HG03060 (cell line): ENCODE results near the gene CA4.

ENCODE experiments used
- ATAC-seq: cut with Tn5 transposase; IDR thresholded peaks from one replicate; pipeline ENCODE4 v1.9.1; 2021; ENCODE audit warnings: low read depth, moderate number of reproducible peaks; ENCODE audit not compliant: unreplicated experiment

Gene CA4

GRCh38 chr17:60153606-60154390, 4.0 kb downstream of the CA4 start:
- ATAC-seq: no peak

GRCh38 chr17:60154616-60155426, 5.0 kb downstream of the CA4 start:
- no peak for ATAC-seq

DNA sequence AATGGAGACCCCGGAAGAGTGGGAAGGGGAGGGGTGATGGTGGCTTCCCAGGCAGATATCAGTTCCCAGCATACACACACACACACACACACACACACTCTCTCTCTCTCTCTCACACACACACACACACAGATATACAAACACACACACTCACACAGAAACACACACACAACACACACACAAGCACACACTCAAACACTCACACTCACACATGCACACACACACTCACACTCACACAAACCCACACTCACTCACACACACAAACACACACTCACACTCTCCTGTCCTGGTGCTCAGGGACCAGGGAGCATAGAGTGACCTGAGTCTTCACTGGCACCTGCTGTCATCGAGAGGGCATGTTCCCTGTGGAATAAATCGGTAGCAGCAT, 5.6 kb downstream of the CA4 start:
- no peak for ATAC-seq

GRCh38 chr17:60155815-60156214, 6.0 kb downstream of the CA4 start:
- no peak for ATAC-seq

GRCh38 chr17:60156746-60157145, 7.0 kb downstream of the CA4 start:
- ATAC-seq: no peak

DNA sequence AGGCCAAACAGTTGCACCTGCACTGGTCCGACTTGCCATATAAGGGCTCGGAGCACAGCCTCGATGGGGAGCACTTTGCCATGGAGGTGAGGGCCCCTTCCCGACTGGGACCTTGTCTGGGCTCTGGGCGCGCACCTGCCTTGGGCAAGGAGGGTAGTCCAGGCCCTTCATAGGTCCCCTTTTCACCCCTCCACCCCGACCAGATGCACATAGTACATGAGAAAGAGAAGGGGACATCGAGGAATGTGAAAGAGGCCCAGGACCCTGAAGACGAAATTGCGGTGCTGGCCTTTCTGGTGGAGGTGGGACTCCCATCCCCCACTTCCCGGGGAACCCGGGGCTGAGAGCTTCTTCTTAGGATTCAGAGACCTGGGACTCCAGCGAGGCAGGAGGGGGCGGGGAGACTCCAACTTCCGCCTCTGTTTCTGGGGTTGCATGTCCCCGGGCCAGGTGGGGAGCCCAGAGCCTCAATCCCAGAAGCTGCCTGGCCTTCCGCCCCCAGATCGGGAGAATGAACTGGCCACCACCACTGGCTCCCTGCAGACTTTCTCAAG, 7.8 kb downstream of the CA4 start:
- ATAC-seq: no peak

GRCh38 chr17:60158751-60159478, 9.1 kb downstream of the CA4 start:
- ATAC-seq: no peak

- ATAC-seq: no peak
Measured at GRCh38 chr17:60159479-60159866, 9.7 kb downstream of the CA4 start.

GRCh38 chr17:60160829-60161501, 11.2 kb downstream of the CA4 start:
- no peak for ATAC-seq

GRCh38 chr17:60161598-60162330, 12.0 kb downstream of the CA4 start:
- ATAC-seq: no peak

GRCh38 chr17:60163108-60163784, 13.5 kb downstream of the CA4 start:
- no peak for ATAC-seq

- no peak for ATAC-seq
Measured at GRCh38 chr17:60164164-60164563, 14.4 kb downstream of the CA4 start.

DNA sequence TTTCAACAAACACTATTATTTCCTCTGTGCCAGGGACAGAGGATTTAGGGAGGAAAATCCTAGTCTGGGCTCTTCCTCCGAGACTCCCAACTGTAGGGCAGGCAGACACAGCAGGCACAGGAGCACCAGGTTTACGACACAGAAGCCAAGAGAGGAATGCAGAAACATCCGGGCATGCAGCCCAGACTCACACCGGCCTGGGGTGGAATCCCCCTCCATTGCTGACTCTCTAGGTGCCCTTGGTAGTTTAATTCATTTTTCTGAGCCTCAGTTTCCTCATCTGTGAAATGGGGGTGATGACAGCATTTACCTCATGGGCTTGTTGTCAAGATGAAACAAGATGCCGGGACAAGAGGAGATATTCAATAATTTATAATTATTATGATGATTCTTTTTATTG, 14.9 kb downstream of the CA4 start:
- ATAC-seq: no peak

DNA sequence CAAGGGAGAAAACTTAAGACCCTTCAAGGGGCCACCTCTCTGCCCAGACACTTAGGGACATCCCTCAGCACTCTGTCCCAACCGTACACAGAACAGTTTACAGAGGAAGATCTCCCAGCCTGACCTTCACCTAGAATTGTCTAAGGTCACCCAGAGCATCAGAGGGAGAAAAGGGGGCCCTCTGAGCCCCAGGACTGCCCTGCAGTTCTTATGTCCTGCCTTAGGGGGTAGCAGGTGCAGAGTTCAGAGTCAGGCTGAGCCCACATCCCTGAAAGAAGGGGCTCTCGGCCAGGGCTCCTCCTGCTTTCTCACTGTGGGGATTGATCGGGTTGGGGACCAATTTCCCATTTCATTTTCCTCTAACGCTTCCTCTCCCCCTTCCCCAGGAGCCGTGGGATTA, 15.4 kb downstream of the CA4 start:
- no peak for ATAC-seq

DNA sequence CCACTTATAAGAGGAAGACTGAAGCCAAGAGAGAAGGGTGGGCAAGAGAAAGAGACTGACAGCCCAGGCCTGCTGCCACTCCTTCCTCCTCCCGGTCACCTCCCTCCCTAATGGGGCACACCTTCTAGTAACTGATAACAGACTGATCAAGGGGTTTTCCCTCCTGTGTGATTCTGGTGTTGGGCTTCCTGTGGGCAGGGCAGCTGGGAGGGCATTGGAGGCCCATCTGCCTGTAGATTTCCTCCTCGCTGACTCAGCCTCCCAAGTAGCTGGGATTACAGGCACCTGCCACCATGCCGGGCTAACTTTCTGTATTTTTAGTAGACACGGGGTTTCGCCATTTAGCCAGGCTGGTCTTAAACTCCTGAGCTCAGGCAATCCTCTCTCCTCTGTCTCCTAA, 16.2 kb downstream of the CA4 start:
- ATAC-seq: no peak

DNA sequence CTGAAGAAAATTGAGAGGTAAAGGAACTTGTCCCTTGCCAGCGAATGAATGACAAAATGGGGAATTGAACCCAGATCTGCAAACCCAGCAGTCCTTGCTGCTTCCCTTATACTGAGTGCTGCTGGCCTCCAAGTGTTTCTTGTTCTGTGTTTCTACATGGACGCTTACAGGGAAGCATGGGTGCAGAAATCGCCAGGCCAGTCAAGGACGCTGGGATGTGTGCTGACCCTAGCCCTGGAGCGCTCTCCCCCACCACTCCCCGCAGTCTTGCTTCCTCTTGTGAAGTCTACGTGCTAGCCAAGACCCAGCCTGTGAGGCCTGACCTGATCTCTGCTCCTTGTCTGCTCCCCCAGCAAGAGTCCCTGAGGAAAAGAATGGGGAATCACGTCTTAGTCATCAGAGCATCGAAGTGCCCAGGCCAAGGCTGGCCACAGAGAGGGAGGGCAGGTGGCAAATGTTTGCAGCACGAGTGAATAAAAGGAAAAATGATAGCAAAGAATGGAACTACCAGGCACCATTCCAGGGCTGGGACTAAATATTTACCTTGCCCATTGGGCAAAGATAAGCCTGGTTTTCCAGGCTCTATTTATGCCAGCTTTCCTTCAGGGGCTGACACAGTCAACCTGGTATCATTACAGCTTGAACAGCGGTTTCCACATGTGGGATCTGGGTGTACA, 17.4 kb downstream of the CA4 start:
- ATAC-seq: no peak

DNA sequence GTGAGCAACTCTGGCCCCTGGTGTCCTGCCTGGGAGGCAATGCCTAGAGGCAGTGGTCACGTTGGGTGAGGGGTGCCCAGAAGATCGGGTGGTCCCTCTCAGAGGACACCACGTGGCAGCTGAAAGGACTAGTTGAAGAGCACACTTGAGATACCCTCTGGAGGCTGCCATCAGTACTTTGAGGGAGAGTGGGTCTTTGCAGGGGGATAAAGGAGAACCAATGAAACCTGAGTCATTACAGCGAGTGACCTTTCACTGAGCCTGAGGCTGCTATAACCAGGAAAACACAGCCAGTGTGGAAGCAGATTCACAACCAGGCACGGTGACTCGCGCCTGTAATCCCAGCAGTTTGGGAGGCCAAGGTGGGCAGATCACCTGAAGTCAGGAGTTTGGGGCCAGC, 18.9 kb downstream of the CA4 start:
- ATAC-seq: no peak

GRCh38 chr17:60169921-60170817, 20.4 kb downstream of the CA4 start:
- no peak for ATAC-seq
